GM18907 (cell line): Measurements from ENCODE around the gene GABRD.

ENCODE experiments used
- ATAC-seq: cut with Tn5 transposase; IDR thresholded peaks from one replicate; pipeline ENCODE4 v1.9.1; 2021; ENCODE audit warnings: mild to moderate bottlenecking, moderate library complexity; ENCODE audit not compliant: unreplicated experiment

Gene GABRD

GRCh38 chr1:2050793-2051682 lies 31.9 kb downstream of the GABRD start:
- no peak for ATAC-seq

DNA sequence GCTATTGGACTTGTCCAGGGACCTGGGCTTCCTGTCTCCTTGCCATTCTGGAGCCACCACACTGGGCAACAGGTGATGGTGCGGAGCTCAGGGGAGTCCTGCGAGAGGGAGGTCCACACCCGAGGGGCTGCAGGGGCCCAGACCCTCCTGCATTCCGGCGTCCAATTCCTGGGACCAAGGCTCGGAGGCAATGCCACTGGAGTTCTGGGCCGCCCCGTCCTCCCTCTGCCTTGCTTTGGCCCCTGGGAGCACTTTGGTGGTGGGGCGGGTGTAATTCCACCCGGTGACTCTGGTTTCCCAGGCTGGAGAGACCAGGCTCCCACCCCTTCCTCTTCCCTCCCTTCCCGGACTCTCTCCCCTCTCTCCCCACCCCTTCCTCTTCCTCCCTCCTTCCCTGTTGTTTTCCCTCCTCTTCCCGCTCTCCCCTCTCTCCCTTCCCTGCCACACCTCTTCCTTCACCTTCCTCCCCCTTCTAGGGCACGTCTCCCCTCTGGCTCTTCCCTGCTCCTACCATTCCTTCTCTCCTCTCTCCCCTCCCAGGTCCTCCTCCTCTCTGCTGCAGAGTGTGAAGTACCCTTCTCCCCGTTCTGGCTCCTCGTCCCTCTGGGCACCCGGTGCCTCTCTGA lies 33.0 kb downstream of the GABRD start:
- ATAC-seq, result no peak

DNA sequence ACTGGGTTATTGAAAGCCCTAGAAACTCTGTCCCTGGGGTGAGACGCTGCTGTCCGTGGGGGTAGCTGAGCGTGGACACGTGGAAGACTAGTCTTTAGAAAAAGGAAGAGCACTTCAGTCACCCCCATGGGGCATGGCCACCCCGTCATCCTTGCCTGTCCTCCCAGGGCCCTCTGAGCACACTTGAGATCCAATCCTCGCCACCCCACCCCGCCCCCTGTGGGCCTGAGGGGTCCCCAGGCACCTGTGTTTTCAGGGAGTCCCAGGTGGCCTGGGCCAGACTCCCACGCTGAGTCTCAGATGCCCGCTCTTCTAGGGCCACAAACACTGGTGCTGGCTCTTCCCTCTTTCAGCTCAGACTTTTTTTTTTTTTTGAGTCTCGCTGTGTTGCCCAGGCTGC lies 33.6 kb downstream of the GABRD start:
- ATAC-seq, result no peak

GRCh38 chr1:2053217-2053616 lies 34.1 kb downstream of the GABRD start:
- no peak for ATAC-seq

GRCh38 chr1:2053784-2054376 lies 34.7 kb downstream of the GABRD start:
- no peak for ATAC-seq

DNA sequence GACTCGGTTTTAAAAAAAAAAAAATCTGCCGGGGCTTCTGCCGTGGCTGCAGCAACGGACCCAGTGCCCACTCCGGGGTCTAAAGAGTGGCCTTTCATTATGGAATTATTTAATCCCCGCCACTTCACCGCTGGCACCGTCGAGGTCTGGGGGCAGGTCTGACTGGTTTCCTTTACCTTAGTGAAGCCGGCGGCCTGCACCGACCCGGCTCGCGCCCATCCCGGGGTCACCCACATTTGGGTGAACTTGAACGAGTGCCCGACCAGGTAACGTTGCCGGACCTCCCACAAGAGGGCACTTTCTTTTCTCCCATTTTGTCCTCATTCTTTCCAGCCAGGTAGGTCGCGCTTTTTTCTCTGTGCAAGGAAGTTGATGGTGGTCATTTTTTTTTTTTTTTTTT lies 35.4 kb downstream of the GABRD start:
- ATAC-seq, result no peak

- no peak for ATAC-seq
Observed at GRCh38 chr1:2055911-2056575, 36.9 kb downstream of the GABRD start.

- no peak for ATAC-seq
Observed at GRCh38 chr1:2056955-2057590, 37.9 kb downstream of the GABRD start.

- no peak for ATAC-seq
Observed at GRCh38 chr1:2059290-2059953, 40.3 kb downstream of the GABRD start.

DNA sequence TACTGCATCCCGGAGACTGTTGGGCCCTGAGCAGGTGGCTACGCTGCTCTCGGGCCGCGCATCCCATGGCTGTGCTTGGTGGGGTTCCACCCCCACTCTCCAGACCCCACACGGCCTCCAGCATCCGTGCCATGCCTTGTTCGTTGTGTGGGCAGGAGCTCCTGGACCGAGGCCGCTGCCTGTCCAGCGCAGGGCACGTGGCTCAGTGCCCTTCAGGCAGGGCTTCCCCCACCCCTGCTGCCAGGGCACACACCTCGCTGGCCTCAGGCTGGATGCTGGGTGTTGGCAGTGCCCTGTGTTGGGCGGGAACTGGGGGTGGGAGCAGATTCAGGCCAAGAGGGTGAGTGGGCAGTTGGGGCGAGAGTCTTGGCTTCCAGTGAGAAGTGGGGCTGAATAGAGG lies 40.9 kb downstream of the GABRD start:
- no peak for ATAC-seq

DNA sequence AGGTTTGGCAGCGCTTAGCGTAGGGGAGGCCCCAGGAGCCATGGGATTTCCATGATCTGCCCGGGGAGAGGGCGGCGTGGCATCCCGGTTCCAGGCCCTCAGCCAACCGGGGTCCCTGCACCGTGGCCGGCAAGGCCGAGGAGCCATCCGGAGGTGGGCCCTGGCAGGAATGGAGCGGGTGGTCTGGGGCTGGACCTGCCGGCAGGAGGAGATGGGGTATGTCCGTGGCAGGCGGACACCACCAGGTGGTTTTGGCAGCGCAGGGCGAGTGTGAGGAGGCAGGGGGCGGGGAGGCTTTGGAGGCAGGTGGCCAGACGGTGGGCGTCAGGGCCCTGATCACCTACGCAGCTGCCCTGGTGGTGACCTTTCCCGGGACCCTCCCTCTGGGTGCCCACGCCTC lies 41.4 kb downstream of the GABRD start:
- ATAC-seq, result no peak

DNA sequence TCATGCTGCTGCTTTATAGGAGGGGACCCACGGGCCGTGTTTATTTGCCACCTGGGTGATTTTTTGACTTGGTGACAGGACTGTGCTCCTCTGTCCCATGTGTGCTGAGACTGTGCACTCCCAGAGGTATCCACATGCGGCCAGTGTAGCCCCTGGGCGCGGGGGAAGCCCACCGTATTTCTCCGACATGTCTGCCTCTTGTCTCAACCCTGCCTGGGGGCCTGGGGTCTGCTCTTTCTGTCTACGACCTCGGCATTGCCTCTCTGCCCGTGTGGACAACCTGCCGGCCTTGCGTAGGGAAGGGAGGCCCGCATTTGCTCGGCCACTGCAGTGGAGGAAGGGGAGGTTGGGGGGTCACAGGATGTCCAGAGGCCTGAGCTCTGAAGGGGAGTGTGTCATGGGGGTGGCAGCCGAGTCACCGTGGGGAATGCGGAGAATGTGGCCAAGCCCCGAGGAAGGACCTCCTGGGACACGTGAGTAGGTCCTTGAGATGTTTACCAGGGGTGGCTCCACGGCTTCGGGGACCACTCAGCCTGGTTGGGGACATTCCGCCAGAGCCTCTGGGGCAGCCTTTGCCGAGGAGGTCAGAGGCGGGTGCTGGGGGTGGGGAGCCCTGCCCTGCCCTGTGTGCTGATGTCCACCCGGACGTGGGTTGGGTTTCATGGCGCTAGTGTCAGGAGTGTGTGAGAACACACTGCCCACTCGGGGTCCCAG lies 42.1 kb downstream of the GABRD start:
- ATAC-seq, result no peak

GRCh38 chr1:2065699-2066098 lies 46.6 kb downstream of the GABRD start:
- ATAC-seq, result no peak

- ATAC-seq, result no peak
Observed at GRCh38 chr1:2067393-2067792, 48.2 kb downstream of the GABRD start.

GRCh38 chr1:2067981-2068380 lies 48.8 kb downstream of the GABRD start:
- ATAC-seq, result no peak

GRCh38 chr1:2068951-2069350 lies 49.8 kb downstream of the GABRD start:
- ATAC-seq, result no peak

- no peak for ATAC-seq
Observed at GRCh38 chr1:2070016-2070415, 50.9 kb downstream of the GABRD start.

GRCh38 chr1:2070800-2071530 lies 51.8 kb downstream of the GABRD start:
- no peak for ATAC-seq

DNA sequence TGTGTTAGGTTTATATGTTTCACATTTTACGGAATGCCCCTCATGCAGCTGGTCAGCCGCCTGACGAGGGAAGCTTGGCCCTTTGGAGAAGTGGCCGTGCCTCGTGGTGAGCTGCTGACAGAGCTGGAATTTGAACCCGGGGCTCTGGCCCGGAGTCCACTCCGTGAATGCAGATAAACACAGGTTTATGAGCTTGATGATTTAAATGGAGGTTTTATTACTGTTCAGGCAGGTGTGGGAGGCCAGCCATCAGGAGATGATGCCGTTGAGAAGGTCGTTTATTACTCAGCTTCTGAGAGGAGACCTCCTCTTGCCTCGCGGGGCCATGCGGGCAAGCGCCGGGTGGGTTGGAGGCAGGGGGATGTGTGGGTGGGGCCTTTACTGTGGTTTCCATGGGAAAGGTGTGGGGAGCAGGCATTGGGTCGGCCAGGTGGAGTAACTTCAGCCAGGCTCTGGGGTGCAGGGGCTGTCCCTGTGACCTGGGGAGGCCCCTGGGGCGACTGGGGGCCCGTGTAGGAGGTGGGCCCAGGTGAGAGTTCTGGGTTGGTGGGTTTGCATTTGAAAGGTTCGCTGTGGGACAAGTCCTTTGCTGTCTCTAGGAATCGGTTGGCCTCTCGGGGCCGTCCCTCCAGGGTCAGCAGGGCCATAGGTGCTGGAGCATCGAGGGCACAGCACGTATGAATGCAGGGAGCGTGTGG lies 53.1 kb downstream of the GABRD start:
- no peak for ATAC-seq
